NCI-H774 (cell line): Measurements from ENCODE around the gene MEIS2.

Experiments used
- DNase-seq: peaks from one replicate; lab custom pipeline; 2025; lab: John Stamatoyannopoulos, UW

MEIS2 gene

DNA sequence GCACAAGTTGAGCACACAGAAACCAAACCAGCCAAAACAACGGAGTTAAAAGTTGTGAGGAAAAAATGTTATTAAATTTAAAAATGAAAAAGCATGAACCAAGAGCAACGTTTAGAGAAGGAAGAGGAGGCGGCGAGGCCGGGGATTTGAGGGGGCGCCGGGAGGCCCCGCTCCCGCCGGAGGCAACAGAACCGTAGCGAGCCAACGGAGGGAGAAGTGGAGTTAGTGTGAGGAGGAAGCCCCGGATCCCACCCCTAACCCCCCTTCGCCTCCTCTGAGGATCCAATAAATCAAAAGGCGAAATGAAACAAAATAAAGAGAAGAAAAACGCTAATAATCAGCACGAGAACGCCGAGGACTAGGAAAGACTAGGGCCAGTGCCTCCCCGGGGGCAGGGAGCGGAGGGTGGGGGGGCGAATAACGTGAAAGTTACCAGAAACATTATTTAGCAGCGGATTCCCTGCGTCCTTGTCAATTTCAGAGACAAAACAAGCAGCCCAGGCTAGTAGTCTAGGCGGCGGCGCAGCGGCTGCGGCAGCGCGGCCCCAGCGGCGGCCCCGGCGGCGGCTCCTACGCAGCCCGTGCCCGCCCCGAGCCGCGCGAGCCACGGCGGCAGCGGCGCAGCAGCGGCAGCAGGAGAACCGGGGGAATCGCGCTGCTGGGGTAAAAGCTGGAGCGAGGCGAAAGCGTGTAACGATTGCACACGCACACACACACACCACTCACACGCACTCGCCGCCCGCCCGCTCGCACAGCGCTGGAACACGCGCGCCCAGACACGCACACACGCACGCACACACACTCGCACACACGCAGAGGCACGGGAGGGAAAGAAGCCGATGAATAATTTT lies 1.7 kb downstream of the MEIS2 start:
- DNase-seq, result peak; percentile 30

DNA sequence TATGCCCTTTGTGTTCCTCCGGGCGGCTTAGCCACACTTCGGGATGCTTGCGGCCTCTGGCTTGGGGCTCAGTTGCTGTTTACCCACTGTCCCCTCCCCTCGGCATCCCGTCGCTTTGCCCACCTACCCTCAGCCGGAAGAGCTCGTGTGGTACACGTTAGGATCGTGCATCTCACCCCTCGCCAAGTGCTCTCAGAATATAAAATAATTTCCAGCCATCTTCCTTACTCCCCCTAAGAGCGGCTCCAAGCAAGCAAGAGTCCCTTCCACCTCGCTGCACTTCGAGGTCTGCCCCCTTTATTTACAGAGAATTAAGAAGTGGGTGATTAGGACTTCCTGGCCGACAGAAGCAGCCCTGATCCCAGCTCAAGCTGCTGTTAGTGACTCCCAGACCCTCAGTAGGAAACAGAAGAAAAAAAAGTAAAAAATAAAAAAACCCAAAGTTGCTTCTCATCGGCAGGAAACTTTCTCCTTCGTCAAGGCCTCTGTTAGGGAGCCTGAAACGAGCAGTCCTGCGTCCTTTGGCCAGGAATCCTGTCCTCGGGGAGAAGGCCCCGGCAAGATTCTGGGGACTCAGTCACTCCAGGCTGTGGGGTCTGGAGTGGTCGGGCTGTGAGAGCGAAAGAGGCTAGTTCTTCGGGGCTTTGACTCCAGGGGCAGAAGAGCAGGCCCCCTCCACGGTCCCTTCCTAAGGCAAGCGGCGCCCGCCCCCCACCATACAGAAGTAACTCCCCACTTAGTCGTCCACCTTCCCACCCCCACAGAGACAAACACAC lies 3.0 kb downstream of the MEIS2 start:
- DNase-seq, result no peak

DNA sequence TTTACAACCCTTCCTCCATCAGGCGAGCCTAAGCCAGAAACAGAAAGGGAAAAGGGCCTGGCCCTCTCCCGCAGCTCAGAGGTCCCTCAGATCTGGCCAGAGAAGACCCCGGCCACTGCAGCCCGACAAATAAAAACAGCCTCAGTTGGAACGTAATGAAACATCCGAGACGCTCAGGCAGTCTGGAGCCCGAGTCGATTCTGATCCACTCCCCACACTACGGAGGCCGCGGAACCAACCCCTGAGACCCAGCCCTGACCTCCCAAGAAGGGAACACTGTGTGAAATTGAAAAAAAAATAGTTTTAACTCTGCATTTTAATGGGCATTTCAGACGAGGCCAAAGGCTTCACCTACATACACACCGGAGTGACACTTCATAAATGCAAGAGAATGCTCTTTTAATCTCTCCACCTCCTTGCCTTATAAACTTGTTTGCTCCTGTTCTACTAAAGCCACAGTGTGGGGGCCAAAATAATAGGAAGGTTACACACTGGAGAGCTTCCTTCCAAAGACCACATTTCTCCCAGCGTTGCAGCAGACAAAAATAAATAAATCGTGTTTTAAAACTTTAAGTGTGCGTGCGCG lies 3.7 kb downstream of the MEIS2 start:
- no peak for DNase-seq

DNA sequence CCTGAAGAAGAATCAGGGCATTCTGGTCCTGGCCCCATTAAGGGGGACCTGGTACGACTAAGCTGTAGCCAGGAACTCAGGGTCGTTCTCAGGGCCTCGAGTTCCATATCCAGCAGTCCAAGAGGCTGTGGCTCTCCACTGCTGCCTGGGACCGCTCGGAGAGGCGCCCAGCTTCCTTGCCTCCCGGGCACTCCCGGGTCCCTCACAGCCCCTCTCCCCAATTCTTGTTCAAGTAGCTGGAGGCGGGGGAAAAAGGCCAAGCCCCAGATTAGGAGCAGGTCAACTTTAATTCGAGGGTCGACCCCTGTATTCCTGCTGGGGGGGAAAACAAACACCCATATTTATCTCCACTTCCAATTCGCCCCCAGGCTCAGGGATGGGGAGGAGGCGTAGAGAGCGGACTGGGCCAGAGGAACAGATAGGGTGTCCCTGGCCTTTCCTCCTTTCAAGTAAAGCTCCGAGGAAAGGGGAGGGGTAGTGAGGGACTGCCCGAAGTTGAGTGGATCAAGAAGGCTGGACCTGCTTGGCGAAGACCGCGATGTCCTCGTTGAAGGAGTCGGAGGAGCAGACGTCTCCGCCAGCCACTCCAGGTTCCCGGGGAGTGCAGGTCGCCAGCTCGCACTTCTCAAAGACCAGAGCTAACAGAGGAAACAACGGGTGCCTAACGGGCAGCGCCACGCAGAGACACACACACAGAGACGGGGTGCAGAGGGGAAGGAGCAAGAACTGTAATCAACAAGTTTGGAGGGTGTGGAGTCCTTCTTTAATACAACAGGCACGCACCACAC lies 4.4 kb downstream of the MEIS2 start:
- no peak for DNase-seq

DNA sequence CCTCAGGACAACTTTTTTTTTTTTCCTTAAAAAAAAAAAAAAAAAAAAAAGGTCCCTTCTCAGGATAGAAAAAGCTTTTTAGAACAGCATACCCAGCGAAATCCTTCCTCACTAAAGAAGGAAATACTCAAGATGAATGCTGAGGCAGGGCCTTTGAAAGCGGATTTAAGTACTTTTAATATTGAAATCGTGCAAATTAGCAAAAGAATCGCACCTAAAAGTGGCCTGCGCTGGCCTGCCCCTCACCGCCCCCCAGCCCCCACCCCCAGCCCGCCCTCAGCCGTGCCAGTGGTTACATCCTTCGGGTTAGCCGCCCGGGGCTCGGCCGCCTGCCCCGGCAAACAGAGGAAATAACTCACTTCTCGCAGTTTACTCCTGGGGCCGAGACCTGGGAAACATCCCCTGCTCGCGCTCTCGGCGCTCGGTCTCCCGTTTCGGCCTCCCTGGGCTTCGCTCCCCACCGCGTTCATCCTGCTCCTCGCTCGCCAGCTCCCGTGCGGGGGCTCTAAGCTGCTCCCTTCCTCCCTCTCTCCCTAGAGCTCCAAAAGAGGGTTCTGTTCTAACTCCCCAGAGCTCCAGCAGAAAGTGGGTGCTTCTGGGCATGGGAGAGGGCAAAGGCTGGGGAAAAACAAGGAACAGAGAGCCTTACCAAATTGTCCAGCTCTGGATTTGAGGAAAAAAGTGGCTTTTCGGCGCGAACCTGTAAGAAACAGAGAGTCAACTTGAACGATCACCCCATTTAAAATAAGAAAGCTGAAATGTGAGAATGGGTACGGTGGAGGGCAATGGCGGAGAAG lies 5.2 kb downstream of the MEIS2 start:
- DNase-seq, result no peak

DNA sequence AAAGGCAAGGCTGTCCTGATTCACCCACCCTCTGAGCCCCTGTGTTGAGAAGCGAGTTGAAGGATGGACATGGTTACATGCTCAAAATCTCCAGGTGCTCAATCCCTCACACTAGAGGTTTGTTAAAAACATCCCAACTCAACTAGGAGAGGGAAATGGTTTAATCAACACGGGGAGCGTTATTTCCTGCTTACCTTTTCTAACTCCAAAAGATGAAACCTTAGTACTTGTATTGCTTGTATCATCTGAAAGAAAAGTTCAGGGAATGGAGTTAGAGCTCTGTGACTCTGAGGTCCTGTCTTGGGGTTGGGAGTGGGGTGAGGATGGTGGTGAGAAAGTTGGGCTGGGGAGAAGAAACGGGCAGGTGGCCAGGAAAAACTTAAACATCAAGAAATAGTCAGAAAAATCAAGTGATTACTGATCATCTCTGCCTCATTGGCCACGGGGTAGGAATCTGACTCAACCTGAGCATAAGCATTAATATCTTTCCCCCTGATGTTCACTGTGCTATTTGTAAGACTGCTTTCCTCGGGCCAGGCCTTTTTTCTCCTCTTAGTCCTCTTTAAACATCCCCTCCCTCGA lies 5.9 kb downstream of the MEIS2 start:
- DNase-seq, result no peak

DNA sequence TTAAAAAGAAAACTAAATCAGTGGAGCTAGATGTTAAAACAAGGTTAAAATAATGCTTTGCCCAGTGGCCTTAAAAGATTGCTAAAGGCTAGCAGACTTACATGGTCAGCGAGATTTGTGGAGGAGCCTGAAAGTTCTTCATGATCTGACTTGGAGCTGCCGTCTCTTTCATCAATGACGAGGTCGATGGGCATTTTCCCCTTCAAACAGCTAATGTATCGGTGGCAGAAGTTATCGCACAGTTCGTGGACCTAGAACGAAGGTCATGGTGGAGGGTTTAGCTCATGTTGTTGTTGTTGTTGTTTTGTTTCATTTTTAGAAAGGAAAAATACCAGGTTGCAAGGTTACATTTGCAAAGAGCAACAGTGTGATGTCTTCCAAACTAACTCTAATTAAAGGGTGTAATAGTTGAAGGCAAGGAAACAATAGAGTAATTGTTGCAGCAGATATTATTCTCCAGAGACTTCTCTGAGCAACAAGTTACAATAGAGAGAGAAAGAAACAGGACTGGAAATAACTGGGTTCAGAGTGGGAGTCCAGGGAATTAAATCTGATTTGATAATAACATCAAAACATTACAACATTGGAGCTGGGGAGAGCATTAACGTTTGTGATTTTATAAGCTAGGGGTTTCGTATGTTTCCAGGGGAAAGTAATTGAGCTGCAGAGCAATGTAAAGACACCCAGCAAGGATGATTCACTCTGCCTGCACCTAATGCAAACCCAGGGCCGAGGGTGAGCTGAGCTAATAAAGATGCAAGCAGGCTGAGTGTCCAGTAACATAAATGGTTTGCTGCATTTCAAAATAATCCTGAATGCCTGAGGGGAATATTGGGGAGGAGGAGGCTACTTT lies 6.6 kb downstream of the MEIS2 start:
- DNase-seq, result no peak

DNA sequence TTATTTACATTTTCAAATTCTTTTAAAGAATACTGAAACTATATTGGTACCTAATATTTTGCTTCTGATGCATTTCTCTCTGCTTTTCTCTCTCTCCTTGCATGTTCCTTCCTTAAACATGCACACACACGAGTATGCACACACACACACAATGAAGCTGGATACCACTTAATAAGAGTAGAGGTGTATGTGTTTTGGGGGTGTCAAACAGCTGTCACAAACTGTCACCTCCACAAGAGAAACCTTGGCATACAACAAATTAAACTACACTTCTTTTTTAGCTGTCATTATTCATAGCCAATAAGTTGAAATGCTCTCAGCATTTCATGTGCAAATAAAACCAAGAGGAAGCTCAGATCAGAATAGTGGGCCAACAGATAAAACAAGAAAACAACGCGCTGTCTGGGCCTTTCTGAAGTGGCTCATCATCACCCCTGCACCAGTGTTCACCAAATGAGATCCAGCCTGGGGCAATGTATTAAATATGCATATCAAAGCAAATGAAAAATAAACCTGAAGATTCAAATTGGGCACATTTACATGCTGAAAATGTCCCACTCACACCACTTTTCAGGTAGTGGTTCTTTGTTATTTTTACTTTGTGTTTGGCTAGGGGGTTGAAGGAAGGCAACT lies 9.7 kb downstream of the MEIS2 start:
- no peak for DNase-seq

DNA sequence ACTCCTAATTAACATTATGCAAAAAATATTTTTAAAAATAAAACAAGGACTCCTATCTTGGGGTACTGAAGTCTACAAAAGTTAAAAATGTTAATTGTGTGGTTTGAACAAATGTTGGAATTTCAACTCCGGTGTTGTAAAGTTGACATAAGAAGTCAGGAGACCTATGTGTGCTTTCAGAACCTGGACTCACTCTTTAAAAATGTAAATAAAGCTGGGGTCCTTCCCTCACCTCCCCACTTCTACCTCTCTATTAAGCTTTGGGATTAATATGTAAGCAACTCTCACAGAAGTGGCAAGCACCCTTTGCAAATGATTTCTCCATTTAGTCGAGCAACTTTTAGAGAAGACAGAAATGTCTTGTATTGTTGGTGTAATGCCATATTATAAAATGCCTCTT lies 11.9 kb downstream of the MEIS2 start:
- DNase-seq, result no peak

DNA sequence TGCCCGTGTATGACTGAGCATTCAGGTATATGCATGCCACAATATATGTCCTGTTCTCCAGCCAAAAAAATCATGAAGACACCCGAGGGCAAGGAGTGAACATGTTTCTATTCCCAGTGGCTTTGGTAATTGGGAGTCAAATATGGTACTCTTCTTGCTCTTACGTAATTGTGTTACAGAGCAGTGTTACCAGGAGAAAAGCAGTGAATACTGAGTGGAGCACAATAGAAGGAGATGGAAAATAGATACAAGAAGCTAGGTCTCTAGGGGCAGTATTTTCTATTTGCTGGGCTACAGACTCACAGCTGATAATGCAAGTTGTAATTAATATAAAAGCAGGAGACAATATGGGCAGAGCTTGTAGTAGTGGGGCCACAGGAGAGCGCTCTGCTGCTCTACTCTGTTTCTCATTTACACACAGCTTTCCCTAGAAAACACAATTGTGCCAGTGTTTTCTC lies 13.2 kb downstream of the MEIS2 start:
- no peak for DNase-seq

DNA sequence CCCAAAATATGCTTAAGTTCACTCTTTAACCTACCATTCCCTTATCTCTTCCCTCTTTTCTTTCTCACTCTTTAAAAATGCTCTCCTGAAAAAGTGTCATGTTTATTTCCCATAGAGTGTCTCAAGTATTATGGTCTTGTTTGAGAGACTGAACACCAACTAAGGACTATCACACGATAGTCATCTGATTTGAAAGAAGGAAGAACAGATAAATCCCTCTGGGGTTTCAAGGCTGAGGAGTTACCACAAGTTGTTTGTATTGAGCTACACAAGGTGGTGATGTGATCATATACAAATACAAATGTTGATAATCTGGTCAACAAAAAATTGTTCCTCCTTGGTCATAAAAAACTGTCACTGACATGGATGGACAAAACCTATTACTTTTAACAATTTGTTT lies 13.8 kb downstream of the MEIS2 start:
- no peak for DNase-seq

DNA sequence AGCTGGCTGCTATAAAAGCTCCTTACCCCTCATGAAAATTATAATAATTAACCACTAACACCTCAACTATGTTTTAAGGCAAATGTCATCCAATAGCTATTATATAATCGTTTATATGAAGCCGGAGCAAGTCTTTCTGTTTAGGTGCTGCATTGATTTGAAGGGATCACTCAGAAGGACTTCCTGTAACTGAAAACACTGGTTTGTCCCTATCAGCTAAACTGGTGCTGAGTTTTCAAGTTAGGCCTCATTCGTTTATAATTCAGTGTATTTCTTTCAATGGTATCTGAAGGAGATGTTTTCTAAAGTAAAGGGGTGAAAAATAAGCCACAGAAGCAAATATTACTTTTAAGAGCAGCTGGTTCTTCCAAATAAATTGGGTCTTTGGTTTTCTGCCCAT lies 14.2 kb downstream of the MEIS2 start:
- no peak for DNase-seq

DNA sequence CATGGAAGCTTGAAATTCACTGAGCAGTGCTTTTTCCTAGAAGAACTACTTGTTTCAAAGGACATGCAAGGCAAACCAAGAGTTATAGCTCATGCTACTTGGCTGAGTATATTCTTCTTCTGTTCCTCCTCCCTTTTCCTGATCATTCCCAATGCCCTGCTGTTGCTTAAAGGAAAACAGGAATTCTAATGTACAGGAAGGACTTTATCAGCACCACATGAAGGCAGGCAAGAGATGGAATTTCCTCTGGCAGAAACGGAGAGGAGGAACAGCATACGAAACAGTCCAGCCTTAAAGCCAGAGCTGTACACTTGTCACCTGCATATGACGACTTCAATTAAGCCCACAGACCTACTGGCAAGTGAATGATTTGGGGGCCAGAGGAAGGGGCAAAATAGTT lies 15.7 kb downstream of the MEIS2 start:
- DNase-seq, result no peak

DNA sequence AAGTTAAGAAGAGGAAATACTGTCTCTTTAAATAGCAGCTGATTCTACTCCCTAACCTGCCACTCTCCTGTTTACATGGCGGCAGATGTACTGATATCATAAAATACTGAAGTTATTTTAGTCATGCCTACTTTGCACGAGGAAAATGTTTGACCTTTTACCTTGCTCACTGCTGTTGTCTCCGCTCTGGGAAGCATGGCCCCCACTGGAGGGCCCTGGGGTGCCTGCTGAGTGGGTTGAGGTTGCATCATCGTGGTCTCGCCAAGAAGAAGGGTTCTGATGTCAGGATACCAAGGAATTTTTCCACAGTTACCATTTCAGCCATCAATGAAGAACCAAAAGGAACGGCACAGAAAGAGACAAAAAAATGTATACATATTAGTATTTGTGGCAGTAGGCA lies 16.7 kb downstream of the MEIS2 start:
- no peak for DNase-seq

DNA sequence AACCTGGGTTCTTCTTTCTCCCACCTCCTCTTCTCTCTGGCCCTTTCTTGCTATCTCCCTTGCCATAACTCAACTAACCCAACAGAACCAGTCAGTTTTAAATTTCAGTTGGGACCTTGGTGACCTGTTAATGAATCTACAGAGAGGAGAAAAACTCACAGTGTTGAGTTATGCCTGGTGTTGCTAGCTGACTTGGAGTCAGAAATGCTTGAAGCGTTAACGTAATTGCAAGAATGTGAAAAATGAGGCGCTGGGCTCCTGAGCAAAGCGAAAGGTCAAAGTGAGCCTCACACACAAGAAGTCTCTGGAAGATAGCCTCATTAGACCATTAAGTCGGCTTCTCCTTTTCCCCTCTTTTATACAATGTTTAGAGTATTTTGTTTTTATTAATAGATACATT lies 18.4 kb downstream of the MEIS2 start:
- DNase-seq, result no peak

DNA sequence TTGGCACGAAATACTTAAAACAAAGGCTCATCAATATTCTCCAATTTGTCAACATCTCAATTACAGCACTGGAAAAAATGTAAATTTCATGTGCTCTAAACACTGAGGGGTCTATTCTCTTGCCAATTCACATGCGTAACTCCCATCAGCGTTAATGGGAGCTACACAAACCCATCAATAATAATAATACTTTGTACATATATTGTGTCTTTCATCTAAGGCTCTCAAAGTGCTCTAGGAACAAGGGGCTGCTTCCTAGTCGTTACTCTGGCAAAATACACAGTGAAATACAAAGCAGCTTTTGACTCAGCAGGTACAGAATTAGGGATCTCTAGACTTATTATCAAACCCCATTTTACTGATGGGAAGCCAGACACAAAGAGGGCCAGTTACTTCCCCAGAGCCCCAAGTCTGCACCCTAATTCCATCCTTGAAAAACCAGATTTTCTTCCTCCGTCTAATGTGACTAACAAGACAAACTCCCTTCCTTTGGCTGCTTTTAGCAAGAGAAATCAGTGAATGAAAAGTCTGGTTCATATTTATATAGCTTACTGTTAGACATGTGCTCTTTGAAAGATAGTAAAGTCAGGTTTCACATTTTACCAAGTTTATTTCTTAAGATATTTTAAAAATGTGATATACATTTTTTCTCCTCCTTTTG lies 20.0 kb downstream of the MEIS2 start:
- DNase-seq, result no peak

DNA sequence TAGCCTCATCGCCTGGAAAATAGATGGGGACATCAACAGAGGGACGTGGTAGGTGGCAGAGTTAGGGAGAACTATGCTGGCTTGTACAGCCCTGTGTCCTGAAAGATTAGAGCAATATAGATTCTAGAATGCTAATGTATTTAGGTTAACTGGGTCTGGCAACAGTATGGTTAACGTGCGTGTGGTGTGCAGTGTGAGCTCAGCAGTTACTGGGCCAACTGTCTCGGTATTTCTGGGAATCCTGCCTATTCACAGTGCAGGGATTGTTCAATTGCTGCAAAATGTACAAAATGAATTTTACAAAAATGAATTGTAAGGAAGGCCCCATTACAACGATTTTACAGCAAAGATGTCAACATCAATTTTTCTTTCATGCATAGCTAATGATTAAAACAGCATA lies 20.6 kb downstream of the MEIS2 start:
- DNase-seq, result no peak

DNA sequence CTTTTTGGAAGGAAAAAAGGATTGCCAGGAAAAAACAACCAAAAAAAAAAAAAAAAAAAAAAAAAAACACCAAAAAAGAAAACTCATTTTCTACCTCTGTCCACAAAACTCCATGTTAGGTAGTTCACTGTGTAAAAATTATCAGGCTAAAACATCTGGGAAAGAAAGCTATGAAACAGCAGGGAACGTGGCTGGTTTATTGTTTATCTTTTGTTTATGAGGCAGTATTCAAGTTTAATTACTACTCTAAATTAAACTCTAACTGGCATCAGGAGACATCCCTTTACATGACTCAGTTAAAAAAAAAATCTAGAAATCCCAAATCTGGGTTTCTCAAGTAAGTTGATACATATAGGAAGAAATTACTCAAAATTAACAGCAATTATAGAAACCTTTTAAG lies 21.8 kb downstream of the MEIS2 start:
- no peak for DNase-seq
